ENCODE measurements around the gene RNASE8.

RNASE8 gene

DNA sequence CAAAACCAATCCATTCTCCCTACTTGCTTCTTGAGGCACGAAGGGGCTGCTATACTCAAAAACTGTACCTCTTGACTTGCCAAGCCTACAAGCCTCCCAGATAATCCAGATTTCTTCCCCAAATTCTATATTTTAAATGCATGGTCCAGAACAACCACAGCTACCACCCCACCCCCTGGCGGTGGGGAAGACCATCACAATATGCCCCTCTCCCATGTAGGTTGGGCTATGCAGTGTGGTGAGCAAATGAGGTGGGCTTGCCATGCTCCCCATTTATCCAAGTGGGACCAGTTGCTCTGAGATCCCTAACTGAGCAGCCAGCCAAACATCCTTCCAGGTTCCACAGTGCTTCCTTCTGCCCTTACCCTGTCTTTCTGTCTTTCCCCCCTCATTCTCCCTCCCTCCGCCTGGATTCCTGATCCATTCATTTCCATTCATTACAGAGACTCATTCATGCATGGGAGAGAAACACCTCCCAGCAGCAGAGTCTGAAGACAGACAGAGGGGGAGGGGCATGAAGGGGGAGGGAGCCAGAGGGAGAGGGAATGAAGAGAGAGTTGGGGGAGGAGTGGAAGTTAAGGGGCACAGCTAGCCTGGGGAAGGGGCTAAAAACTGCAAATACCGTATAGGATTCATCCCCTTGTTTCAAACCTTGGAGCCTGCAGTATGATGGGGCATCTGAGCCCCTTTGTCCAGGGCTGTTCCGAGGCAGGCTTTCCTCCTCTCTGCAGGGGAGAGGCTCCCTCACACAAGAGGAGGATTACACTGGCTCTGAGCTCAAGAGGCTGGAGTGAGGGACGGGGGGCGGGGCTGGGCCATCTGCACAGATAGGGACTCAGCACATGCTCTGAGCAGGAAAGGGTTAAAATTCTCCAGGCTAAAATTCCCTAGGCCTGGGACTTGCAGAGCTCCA is 36.4 kb downstream of the RNASE8 start:
- DNase-seq: no peak

DNA sequence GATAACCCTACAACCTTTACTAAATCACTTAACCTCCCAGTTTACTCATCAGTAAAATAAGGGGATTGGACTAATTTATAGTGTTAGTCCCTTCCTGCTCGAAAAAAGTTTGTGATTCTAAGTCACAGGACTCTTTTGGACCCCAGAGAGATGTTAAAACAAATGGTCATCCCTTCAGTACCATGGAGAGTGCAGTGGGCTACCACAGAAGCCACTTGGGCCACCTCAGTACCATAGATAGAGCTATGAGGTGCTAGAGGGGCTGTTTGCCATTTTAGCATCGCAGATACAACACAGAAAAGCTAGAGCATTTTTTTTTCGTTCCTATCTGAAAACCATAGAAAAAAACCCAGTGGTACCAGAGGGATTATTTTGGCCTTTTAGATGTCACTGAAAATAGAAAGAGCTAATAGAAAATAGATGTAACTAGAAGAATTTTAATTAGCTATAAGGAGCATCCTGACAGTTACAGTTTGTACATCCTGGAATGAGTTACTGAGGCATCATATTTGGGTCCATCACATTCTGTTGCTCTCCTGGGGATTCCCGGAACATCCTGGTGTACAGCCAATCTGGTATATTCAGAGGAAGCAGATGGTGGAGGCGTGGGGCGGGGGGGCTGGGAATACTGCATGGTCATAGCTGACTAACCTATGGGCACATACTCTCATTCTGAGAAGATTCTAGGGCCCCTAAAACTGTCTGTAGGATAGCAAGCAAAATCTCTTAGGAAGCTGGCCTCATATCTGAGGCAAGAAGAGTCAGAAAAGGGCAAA is 38.0 kb downstream of the RNASE8 start:
- DNase-seq: no peak

DNA sequence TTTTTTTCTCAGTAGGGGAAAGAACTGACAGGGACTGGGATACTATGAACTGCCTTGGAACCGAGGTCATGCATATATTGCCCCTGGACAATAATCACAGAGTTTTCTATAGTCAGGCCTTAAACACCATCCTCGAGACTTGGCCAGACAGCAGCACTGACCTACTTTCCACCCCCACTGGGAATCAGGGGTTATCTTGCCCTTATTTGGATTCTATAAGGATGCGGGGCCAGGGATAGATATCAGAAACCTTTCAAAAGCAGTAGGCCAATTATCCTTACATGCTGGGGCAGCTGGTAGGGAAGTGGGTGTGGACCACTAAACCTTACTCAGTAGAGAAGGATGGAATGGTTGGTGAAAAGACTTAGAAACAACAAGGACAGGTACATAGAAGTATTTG is 38.8 kb downstream of the RNASE8 start:
- DNase-seq: no peak

DNA sequence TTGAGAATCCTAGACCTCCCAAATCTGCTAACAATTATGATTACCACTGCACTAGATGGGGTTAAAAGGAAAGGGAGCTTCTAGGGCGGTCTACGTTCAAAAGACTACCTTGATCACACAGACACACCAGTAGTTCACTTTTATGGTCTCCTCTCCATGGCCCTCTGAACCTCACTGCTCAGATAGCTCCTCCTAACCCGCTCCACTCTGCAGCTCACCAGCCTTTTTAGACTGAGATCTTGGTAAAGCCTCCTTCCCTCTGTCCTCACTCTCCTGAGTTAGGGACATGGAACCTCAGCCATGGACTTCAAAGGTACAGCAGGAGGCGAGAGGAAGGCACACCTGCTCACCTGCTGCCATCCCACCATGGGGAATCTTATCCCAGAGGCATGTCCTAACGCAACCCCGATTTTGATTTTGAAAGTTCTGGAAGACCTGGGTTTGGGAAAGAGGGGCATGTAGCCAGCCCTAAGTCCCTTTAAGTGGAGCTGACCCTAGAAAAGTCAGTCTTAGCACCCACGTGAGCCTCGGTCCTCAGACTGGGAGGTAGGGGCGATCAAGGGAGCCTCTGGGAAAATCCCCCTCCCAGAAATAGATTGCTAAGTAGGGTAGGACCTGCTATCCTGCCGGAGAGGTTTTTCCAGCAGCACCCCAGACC is 39.5 kb downstream of the RNASE8 start:
- DNase-seq: no peak

DNA sequence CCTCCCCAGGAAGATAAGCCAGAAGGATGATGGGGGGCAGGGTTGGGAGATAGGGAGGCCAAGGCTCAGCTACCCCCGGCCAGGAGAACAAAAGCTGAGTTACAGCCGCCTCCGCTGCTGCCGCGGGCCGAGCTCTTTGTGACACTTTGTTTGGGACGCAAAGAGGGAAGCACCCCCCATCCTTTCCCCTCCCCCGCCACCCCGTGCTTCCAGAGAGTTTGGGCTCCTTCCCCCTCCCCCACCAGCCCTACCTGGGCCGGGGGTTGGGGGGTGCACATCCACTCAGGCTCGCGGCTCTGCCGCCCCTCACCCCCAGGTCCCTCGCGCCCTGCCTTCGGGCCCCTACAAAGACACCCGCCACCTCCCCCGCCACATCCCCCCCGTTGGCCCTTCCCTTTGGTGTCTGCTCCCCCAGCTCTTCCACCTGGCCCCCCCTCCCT is 40.0 kb downstream of the RNASE8 start:
- no peak for DNase-seq

DNA sequence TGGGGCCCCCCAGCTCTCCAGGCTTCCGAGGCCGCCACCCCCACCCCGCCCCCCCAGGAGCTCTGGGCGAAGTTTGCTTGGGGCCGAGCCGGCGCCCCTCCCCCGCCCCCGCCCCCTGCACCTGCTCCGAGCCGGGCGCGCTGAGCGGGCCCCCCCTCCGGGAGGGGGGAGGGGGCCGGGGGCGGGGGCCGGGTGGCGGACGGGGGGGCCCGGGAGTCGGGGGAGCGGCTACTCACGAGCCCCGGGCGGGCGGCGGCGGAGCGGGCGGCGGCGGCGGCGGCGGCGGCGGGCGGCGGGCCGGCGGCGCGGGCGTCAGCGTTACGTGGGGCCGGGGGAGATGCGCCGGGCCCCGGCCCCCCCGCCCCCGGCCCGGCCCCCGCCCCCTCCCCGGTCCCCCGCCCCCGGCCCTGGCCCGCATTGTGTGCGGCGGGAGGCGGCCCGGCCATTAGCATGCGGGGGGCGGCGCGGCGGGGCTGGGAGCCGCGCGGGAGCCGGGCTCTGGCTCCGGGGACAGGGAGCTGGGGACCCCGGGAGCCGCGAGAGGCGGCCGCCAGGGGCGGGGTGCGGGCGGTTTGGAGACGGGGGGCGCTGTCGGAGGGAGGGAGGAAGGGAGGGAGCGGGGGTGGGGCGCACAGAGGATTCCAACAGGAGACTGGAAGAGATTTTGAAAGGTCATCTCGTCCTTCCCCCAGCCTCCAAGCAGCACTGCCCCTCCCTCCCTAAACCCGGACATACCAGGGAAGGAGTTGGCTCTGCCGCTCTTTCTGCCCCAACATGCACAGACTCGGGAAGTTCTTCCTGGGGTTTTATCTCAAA is 40.7 kb downstream of the RNASE8 start, which contains the start of gene ZNF219:
Gene ZNF219 (minus strand): TSS at position 580 of the 816 bp plus-strand sequence. CDS start 5,064 bp downstream, outside the sequence.
- DNase-seq: peak; percentile 60

DNA sequence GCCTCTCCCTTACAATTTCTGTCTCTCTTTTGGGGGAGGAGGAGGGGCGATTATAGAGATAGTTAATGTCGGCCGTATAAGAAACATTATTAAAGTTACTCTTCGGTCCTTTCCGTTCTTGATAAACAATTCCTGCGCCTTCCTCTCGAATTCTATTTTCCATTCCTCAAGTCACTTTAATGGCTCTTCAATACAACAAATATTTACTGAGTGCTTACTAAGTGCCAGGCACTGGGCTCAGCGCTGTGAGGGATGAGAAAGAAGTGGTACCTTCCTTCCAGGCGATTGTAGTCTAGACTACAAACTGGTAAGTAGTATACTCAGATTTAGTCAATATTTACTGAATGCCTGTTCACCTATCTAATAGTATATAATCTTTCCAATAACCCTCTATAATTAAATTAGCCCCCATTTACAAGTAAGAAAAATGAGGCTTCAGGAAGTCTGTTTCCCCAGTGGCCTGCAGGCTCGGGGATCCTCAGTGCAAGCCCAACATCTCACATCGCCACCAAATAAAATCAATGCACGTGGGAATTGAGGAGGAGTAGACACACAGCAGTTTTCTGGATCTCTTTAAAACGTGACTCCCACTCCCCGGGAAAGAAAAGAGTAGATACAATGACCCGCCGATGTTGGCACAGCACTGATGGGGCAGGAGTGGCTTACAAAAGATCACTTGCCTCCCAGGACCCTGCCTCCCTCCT is 41.4 kb downstream of the RNASE8 start:
- DNase-seq: no peak

DNA sequence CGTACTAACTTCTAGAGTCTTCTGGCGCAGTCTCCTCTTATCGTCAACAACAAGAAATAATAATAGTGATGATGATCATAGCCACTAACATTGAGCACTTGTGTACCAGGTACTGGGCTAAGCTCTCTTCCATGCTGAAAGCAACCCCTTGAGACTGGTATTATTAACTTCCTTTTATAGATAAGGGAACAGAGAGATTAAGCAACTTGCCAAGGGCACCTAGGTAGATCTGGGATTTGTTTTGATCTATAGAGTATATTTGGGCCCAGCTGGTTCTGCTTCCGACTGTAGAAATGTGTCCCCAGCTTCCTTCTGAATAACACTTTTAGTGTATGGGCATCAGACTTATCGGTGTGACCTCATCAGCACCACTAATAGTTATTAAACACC is 42.0 kb downstream of the RNASE8 start:
- no peak for DNase-seq

DNA sequence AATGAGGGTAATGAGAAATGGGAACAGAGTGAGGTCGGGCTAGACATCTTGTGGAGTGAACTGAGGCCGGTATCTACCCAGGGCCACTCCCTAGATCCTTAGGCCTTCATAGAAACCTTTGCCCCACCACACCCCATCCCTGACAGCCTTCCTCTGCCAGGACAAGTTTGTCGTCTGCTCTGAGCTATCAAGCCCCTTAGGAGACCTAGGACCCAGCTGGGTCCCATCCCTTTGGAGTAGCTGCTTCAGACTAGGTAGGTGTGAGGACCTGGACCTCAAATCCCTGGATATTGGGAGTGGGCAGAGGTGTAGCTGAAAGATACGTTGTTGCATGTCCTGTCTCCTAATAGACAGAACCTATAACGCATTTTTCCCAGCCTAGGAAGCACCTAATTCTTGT is 43.3 kb downstream of the RNASE8 start, which contains the start of gene TMEM253:
Gene TMEM253 (plus strand): TSS at position 136 of the 400 bp plus-strand sequence. CDS start 278 bp downstream, outside the sequence.
- DNase-seq: no peak

DNA sequence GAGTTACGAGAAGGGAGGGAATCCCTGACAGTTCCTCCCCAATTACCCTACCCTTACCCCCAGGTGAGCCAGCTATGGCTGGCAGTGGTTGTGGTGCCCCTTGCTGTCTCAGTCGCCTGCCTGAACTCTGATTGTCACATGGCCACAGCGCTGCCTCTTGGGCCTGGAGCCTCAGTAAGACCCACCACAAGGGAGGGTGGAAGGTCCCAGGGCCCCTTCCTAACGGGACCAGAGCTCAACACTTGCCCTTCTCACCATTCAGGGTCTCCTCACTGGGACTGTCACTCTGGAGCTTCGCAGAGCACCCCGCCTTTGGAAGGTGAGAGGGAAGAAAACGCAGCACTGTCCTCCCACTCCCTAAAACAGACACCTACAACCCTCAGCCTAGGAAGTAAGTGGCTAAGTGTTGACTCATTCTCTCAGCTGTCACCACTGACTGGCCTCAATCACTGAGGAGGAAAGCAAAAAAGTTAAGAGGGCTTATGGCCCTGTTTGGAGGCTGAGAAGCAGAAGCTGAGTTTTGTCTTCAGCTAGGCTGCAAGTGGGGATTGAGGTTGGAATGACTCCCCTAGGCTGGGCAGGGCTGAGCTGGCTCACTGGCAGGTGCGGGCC is 44.3 kb downstream of the RNASE8 start:
- DNase-seq: peak; percentile 15

DNA sequence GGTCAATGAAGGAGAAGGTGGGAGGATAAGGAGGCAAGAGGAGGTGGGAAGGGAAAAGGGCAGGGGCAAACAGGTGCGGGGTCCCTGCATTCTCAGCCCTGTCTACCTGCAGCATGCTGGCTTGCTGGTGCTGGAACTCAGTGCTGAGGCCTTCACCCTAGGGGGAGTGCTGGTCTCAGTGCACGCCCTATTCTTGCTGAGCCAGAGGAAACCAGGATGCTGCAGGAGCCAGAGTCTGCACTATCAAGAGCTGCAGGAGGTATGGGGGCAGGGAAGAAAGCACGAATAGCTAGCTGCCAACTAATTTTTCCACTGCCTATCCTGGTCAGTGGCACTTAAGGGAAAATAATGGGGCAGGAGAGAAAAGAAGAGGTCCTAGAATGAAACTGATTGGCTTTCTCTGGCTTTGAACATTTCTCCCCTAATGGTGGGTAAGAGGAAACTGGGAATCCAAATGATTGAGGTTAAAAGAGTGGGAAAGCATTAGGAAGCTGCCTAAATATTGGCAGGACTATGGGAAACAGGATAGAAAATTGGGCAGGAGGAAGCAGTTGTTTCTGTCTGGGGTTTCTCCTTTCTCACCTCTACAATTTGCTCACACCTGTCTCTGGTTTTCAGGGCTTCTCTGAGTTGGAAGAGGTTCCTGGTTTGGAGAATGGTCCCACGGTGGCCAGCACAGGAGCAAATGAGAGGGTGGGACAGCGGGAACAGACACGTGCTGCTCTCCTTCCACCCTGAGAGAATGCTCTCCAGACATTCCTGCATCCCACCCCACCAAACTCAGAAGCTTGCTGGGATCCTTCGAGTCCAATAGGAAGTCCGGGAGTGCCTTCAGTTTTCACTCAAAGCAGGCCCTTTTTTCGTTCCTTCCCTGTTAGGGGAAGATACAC is 45.1 kb downstream of the RNASE8 start:
- peak; percentile 77 for DNase-seq

DNA sequence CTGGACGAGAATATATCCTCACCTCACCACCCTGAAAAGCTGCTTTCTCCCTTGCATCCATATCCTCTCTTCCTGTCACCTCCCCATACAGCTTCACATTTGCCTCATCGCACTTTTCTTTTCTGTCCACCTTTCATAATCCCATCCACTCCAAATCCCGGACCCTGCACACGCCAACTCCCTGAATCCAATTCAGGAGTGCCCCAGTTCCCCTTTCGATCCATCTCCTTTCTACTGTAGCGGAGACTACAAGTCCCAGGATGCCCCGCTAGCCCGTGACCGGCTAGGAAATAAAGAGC is 45.7 kb downstream of the RNASE8 start:
- no peak for DNase-seq

DNA sequence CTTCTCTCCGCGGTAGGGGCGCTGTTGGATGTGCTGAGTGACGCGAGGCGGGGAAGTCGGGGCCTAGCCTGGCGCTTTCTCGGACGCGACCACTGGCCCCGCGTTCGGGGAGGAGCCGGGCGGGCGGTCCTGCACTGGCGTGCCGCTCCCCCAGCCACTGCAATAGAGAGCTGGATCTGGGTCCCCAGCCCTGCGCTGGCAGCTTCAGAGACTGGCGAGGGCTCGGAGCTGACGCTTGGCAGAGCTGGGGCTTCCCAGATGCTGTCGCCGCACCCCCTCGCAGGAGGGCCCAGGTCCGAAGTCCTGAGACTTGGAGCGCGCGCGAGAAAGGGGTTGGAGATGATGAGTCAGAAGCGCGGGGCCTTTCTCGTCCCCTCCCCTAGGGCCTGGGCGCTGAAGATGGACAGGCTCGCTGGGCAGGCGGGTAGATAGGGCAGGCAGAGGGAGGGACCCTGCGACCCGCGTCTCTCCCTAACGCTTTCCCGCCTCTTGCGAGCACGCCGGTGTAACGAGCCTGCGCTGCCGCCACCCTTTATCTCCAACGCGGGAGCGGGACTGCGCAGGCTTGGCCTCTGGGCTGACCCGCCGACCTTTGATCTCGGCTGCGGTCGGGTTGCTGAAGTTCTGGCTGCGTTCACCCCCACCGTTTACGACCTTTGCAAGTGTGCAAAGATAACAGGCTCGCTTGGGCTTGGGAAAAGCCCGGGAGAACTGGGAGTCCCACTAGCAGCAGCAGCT is 46.3 kb downstream of the RNASE8 start:
- peak; percentile 97 for DNase-seq

DNA sequence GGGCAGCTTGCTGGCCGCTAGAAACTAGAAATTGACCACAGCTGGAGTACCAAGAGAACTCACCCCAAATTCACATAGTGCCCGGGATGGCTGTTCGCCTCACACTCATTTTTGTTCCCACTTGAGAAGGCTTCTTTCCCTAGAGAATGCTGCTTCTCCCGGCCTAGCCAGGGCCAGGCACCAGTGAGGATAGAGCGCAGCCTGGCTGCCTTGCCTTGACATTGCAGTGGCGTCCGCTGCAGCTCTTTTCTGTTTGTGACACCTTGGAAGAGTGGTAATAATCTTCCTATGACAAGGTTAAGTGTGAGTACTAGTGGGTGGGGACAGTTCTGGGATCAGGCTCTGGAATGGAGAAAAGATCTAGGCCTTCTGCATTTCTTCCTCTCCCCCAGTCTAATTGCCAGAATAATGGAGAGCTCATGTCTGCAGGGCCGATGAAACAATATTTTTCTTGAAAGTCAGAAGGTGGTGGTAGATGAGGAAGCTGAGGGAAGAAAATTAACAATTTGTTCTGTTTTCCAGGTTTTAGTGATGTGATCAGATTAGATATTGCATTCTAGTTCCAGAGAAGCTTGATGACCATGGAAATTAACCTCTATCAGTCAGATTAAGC is 46.9 kb downstream of the RNASE8 start:
- DNase-seq: peak; percentile 82

DNA sequence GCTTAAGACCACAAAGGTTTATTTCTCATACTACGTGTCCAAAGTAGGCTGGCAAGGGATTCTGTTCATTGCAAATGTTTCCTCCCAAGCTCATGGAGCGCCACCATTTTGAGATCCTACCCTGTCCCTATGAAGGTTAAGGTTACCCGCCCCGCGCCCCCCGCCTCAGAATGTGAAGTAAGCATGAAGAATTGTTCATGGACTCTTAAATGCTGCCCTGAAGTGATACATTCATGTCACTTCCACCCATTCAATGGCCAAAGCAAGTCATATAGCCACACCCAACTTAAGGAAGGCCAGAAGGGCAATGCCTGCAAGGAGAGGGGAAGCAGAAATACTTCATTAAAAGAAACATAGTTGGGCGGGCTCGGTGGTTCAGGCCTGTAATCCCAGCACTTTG is 47.5 kb downstream of the RNASE8 start:
- no peak for DNase-seq

DNA sequence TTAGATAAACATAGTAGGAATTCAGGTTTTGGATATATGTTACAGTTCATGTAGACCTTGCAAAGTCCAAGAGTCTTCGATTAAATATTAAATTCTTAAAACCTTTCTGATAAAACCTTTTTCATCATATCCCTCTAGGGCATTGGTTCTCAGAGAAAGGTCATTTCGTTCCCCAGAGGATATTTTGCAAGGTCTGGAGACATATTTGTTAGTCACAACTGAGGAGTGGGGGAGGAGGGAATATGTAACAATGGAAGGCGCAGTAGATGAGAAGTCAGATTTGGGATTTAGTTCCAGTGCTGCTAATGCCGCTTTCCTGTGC is 48.5 kb downstream of the RNASE8 start:
- no peak for DNase-seq

DNA sequence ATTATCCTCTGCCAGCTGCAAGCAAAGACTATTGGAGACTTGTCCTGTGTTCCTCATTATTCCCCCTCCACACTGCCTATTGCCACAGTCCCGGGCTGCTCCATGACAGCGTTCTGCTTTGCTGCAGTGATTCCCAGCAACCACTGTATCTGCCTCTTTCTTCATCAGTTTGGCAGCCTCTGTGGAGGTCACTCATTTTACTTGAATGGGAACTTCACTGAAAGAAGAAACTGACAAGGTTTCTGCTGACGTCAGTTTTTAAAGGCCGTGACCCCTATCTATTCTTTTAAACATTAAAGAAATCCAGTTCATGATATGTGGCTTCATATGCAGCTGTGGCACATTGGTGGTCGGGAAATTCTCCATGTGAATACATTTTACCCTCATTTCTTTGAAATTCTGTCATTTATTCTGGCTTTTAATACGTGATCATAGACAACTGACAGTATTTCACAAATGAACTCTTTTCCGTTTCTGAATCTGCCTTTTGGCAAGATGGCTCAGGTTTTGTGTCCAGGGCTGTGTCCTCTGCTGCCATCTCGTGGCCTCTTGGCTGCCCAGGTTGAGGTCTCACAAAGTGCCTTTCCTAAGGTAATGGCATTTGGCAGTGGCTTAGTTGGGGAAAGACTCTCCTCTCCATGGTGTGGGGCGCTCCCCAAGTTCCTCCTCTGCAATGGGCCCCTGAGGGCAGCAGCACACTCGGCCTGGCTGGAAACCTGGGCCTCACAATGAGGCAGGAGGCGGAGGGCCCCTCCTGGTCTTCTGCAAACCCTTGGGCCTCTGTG is 49.1 kb downstream of the RNASE8 start:
- DNase-seq: peak; percentile 85

DNA sequence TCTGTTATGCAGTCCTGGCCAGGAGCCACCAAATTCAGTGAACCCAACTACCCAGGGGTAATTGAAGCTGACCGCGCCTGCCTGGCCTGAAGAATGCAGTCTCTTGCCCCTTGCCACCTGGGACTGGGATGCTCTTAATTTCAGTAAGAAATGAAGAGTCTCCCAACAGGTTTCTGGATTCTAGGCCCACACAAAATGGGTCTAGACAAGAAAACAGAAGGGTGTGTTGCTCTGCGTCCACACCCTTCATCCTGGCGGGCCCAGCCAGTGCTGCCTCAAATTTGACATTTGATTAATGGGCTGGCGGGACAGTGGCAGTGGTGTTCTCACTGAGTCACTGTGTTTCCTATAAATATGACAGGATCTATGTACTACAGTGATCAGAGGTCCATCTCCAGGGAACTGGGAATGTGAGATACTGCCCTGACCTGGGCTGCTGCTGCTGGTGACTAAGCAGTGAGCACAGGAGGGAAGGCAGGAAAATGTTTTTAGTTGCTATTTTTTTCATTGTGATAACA is 49.7 kb downstream of the RNASE8 start:
- DNase-seq: peak; percentile 60
